Large intestine (tissue), 3 donors: ENCODE measurements around the gene PRR15L. TPM values are rescaled to one million over a fixed set of nuclear protein-coding genes. Genes with fewer than 3 reads are reported as not detected.
"Not testable (repeated sequence)": the region's sequence is repeated elsewhere in the genome, so short reads cannot be mapped to it uniquely, and the experiment has no call there.

Source experiments
- DNase-seq, 2 donors: peaks; one replicate each; pipeline versions ENCODE4 v3.0.0 to v3.0.0-alpha.2; 2013
- H3K27ac ChIP-seq: one replicate; pipeline ENCODE4 v1.5.1; 2013; ENCODE audit warnings: low read length
- H3K27me3 ChIP-seq: 2 replicates; pipeline ENCODE4 v1.6.1; 2013; ENCODE audit warnings: low read length; ENCODE audit not compliant: control insufficient read depth, insufficient read depth
- H3K36me3 ChIP-seq: 2 replicates; pipeline ENCODE4 v1.6.1; 2013; ENCODE audit warnings: low read length; ENCODE audit not compliant: control insufficient read depth, insufficient read depth
- H3K4me1 ChIP-seq: one replicate; pipeline ENCODE4 v1.6.1; 2013; ENCODE audit warnings: low read length; ENCODE audit not compliant: control insufficient read depth, insufficient read depth
- H3K4me3 ChIP-seq: one replicate; pipeline ENCODE4 v1.5.1; 2013; ENCODE audit warnings: low read length
- H3K9me3 ChIP-seq: one replicate; pipeline ENCODE4 v1.6.1; 2013; ENCODE audit warnings: mild to moderate bottlenecking, low read depth, low read length, moderate library complexity; ENCODE audit not compliant: control insufficient read depth
- WGBS: methylation state at CpG from one replicate; pipeline ENCODE4 v1.1.5; 2013; ENCODE audit warnings: low lambda C conversion rate; ENCODE audit not compliant: insufficient coverage; 5-methylcytosine and 5-hydroxymethylcytosine counted together
- polyA plus RNA-seq: library from polyadenylated mRNA; unstranded; fragments of 120-200 nt; gene quantifications from one replicate; pipeline ENCODE4 v1.2.1, GENCODE V29; 2013

The PRR15L gene
- polyA plus RNA-seq, 1 donor: 133 TPM

DNA sequence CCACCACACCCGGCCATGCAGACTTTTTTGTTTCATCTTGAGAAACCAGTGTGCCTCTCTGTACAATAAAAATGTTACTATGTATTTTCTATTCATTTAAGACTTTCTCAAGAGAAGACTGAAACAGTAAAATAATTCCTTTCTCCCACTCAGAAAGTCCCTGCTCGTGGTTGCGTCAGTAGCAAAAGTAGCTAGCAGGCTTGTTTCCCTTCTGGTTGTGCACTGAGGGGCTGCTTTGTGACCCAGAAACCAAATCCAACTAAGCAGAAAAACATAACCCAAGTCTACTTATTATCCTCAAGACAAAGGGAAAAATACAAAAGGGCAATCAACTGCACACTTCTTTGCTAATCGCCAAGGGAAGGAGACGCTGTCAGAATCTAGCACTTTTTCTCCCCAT is 19.7 kb downstream of the PRR15L start:
- no peaks in the 10 kb centered on the region for H3K36me3 ChIP-seq
- no peaks in the 10 kb centered on the region for H3K27me3 ChIP-seq
- H3K4me1 ChIP-seq: peaks cover 11% of the 10 kb centered on the region
- H3K9me3 ChIP-seq: no peaks in the 10 kb centered on the region
- no peak overlapping the region for H3K4me3 ChIP-seq
- H3K27ac ChIP-seq: no peak overlapping the region
- no peak for DNase-seq
- WGBS: no CpG with 5 or more reads among the region's 5 CpGs

DNA sequence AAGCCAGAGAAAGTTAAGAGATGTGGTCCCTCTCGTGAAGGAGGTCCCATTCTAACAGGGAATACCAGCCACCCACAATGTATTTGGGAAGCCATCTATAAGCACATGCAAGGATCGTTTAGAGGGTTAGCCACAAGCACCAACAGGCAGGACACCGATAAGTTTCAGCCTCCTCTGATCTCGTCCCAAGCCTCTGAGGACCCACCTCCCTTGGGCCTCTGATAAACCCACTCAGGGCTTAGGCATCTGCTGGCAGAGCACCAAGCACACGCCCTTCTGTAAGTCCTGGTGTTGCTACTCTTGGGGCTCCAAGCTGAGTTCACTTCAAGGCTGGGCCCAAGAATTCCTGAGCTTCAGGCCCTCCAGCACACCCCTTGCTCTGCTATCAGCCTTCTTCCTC is 21.7 kb downstream of the PRR15L start:
- no peak overlapping the region for H3K27ac ChIP-seq
- no peaks in the 10 kb centered on the region for H3K27me3 ChIP-seq
- no CpG with 5 or more reads among the region's 5 CpGs for WGBS
- DNase-seq: peak in 1 of 2 donors; percentile 43
- H3K4me1 ChIP-seq: peaks cover 3% of the 10 kb centered on the region
- H3K9me3 ChIP-seq: no peaks in the 10 kb centered on the region
- no peak overlapping the region for H3K4me3 ChIP-seq
- H3K36me3 ChIP-seq: no peaks in the 10 kb centered on the region

DNA sequence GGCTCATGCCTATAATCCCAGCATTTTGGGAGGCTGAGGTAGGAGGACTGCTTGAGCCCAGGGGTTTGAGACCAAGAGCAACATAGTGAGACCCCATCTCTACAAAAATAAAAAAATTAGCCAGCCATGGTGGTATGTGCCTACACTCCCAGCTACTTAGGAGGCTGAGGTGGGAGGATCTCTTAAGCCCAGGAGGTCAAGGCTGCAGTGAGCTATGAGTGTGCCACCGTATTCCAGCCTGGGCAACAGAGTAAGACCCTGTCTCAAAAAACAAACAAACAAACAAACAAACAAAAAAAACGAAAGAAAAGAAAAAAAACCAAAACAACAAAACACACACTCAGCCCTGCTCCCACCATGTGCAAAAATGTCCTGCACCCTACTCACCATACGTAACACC is 22.2 kb downstream of the PRR15L start:
- H3K36me3 ChIP-seq, H3K27me3 ChIP-seq, H3K4me1 ChIP-seq, H3K9me3 ChIP-seq, H3K27ac ChIP-seq, DNase-seq, H3K4me3 ChIP-seq: not testable (repeated sequence)
- WGBS: 100% methylated on average over 1 of the region's 3 CpGs

DNA sequence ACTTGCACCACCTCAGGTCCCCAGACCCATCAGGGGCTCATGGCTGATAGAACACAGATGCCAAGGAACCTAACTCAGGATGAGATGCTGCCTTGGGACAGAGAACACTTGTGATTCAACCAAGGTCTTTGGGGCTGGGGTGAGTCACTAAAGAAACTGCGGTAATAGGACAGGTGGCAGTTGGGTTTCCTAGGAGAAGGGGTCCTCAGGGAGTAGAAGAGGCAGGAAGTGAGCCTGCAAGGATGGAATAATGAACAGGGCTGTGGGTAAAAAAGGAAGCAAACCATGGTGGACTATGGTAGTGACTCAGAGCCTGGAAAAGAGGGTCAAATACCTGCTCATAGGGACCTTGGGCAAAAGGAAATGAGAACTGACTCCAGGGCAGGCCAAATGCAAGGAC is 22.8 kb downstream of the PRR15L start:
- Histone ChIP-seq H3K36me3 (peaks cover 7% of the 10 kb centered on the region), H3K9me3 (no peaks in the 10 kb centered on the region), H3K27me3 (no peaks in the 10 kb centered on the region), H3K27ac (no peak overlapping the region), H3K4me1 (no peaks in the 10 kb centered on the region), H3K4me3 (no peak overlapping the region)
- DNase-seq: no peak
- no CpG with 5 or more reads among the region's 1 CpG for WGBS

DNA sequence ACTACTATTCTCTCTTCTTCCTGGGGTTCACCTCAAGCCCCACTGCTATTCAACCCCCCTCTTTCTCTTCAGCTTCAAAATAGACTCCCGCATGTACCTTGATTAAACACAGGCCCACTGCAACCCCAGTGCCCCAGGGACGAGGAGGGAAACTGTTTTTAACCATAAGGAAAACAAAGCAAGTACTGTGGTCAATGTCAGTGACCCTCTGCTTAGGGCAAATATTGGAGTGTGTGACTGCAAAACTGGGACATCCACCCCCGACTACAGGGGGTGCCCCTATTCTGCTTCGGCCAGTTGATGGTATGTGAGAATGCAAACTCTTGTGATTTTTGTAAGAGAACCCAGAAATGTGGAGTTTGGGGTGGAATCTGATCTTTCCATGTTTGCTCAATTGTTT is 25.8 kb downstream of the PRR15L start:
- Histone ChIP-seq H3K4me1 (no peaks in the 10 kb centered on the region), H3K4me3 (no peak overlapping the region), H3K27ac (no peak overlapping the region), H3K27me3 (no peaks in the 10 kb centered on the region), H3K9me3 (no peaks in the 10 kb centered on the region), H3K36me3 (peaks cover 24% of the 10 kb centered on the region)
- no peak for DNase-seq
- 100% methylated on average over 1 of the region's 4 CpGs for WGBS

DNA sequence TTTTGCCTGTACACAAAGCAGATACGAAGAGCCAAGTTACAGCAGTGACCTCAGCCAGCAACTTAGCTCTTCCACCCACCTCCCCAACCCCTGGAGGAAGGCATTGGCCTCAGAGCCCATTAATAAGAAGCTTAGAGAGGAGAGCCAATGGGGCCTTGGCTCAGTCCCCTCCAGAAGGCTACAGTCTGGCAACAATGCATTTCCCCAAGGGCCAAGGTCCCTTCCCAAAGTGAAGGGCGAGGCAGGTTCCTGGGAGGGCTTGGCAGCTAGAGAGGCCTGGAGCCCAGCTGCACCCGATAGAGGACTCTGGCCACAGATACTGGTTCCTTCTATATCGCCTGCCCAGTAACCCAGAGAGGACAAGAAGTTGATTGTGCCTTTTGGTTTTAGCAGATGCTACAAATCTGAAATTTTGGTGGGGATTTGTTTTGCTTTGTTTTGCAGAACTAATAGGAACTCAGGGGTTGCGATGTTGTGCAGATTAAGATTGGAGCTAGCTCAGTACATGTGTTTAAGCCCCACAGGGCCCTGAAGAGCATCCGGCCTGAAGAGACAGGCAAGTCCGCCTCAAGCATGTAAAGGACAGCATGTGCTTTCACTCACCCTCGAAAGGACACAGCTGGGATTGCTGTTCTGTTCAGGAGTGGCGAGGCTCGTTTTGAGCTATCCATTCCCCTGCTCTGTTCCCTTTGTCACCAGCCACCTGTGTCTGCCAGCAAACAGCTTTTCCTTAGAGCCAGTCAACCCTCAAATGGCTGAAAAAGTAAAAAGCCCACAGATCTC is 28.3 kb downstream of the PRR15L start:
- Histone ChIP-seq H3K27me3 (no peaks in the 10 kb centered on the region), H3K9me3 (no peaks in the 10 kb centered on the region), H3K36me3 (peaks cover 43% of the 10 kb centered on the region), H3K4me1 (no peaks in the 10 kb centered on the region), H3K27ac (no peak overlapping the region), H3K4me3 (no peak overlapping the region)
- no CpG with 5 or more reads among the region's 10 CpGs for WGBS
- DNase-seq: peak in 1 of 2 donors; percentile 33

DNA sequence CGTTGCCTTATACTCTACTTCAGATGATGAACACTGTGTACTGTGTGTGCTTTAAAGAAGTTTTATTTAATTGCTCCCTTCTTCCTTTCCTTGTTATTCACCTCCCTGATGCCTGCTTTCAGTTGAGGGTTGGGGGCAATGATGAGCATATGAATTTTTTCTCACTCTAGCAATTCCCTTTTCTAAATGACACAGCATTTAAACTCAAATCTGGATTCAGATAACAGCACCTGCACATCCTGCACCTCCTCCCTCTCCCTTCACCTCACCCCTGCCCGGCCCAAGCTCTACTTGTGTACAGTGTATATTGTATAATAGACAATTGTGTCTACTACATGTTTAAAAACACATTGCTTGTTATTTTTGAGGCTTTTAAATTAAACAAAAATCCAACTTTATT is 29.3 kb downstream of the PRR15L start:
- Histone ChIP-seq H3K4me3 (no peak overlapping the region), H3K27ac (no peak overlapping the region), H3K4me1 (no peaks in the 10 kb centered on the region), H3K9me3 (no peaks in the 10 kb centered on the region), H3K27me3 (no peaks in the 10 kb centered on the region), H3K36me3 (peaks cover 50% of the 10 kb centered on the region)
- 100% methylated on average over 1 of the region's 2 CpGs for WGBS
- DNase-seq: no peak

DNA sequence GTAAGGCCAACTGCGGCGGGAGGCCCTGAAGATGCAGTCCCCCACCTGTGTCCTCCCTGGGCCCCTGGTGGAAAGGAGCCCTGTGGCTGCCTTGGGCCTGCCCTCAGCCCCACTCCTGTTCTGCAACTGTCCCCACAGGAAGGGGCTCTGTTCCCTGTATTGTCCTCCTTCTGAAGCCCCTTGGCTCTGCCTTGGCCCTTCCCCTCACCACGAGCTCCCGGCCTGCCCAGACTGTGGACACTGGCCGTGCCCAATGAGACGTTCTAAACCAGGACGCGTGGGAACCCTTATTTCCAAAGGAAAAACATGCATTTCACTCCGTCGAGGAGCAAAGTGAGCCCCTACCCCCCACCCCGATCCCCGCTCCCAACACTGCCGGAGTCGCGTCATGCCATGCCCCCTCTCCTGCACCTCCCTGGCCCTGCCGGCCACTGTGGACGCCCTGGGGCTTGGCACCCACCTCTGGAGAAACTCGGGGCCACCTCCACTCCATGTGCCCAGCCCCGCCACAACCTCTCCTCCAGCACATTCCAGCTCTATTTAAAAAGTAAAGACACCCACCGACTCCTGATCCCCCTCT is 29.8 kb downstream of the PRR15L start:
- no CpG with 5 or more reads among the region's 20 CpGs for WGBS

DNA sequence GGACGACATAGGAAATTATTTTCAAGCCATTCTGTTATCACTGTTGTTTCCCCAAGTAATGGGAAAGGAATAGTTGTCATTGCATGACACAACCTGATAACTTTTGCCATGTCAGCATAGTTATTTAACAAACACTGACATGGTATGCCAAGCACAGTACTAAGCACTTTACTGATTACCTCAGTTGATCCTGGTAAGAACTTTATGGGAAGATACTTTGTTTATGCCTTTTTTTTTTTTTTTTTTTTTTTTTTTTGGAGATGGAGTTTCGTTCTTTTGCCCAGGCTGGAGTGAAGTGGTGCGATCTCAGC is 32.0 kb downstream of the PRR15L start:
- DNase-seq: no peak
- Histone ChIP-seq H3K9me3 (no peaks in the 10 kb centered on the region), H3K36me3 (peaks cover 56% of the 10 kb centered on the region), H3K4me3 (no peak overlapping the region), H3K4me1 (no peaks in the 10 kb centered on the region), H3K27ac (no peak overlapping the region), H3K27me3 (no peaks in the 10 kb centered on the region)
- no CpG with 5 or more reads among the region's 3 CpGs for WGBS

More for the DNA sequence above, 29.8 kb downstream of the PRR15L start:
- Histone ChIP-seq H3K4me1 (no peaks in the 10 kb centered on the region), H3K9me3 (no peaks in the 10 kb centered on the region), H3K4me3 (no peak overlapping the region), H3K27me3 (no peaks in the 10 kb centered on the region), H3K27ac (no peak overlapping the region), H3K36me3 (peaks cover 55% of the 10 kb centered on the region)
- no peak for DNase-seq

DNA sequence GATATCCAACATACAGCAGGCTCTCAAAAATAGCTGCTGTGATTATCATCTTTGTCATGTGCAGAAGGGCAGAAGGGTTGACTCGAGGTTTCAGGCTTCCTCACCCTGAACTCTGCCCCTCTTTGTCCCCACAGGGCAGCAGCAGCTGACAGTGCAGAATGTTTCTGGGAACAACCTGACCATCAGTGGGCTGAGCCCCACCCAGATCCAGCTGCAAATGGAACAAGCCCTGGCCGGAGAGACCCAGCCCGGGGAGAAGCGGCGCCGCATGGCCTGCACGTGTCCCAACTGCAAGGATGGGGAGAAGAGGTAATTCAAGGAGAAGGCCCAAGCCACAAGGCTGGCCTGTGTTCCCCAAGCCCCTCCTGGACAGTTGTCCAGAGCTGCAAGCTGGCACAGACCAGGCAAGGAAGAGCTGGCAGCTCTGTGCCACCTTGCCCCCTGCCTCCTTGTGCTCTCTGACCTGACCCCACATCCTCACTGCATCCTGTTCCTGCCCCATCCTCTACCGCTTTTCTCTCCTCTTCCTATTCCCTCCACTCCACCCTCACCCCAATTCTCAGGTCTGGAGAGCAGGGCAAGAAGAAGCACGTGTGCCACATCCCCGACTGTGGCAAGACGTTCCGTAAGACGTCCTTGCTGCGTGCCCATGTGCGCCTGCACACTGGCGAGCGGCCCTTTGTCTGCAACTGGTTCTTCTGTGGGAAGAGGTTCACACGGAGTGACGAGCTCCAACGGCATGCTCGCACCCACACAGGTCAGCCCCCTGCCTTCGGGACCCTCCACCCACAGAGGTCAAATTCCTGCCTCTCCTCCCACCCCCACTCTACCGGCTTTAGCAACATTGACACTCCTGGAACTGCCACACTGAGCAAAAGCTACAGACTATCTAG is 32.7 kb downstream of the PRR15L start:
- H3K9me3 ChIP-seq: no peaks in the 10 kb centered on the region
- H3K27me3 ChIP-seq: no peaks in the 10 kb centered on the region
- 100% methylated on average over 1 of the region's 23 CpGs for WGBS
- no peak overlapping the region for H3K27ac ChIP-seq
- no peaks in the 10 kb centered on the region for H3K4me1 ChIP-seq
- H3K36me3 ChIP-seq: peaks cover 53% of the 10 kb centered on the region
- DNase-seq: no peak
- no peak overlapping the region for H3K4me3 ChIP-seq
